ENCODE measurements around the gene TENM3. TPM values are rescaled to one million over a fixed set of nuclear protein-coding genes. Genes with fewer than 3 reads are reported as not detected.

TENM3 gene
- total and polyA plus RNA-seq, 10 of the 15 experiments (the other 5 are each of a cell fraction or from before 2014, with no cell fraction given): 0.01 to 1.7 (median 0.08) TPM; not detected in 2

GRCh38 chr4:182380771-182381181, 137.6 kb downstream of the TENM3 start (continued):
- TF ChIP-seq ZBTB4 (CRISPR knock-in tag; IDR thresholded peaks at IDR 0.05) (no peak), MYB (IDR thresholded peaks at IDR 0.05; ENCODE audit: borderline replicate concordance, low read depth, low read length) (no peak), PML (IDR thresholded peaks at IDR 0.05; ENCODE audit: low read length) (no peak)

GRCh38 chr4:182382941-182383340, 139.7 kb downstream of the TENM3 start:
- SMC1A ChIA-PET (ENCODE audit: uncharacterized antibody, unreplicated experiment): interaction anchor here (0.6 kb wide), 1 partner anchor 46 kb away, joined by 3 read pairs; no protein-coding TSS in a partner anchor
- Histone ChIP-seq H3K27me3 (replicated peaks in 1 of 2; ENCODE audit: control insufficient read depth in 2 of 2, insufficient read depth in 2 of 2, low read length in 1 of 2) (no peaks in the 10 kb centered on the region), H3K4me2 (ENCODE audit: control insufficient read depth, insufficient read depth) (no peak overlapping the region), H3K27ac (ENCODE audit: control insufficient read depth, insufficient read depth) (no peak overlapping the region), H2AFZ (ENCODE audit: control insufficient read depth, low read depth, low read length) (no peak overlapping the region), H3K9me3 (replicated peaks; ENCODE audit: control insufficient read depth, insufficient read depth, low read length) (no peaks in the 10 kb centered on the region), H3K36me3 (ENCODE audit: control insufficient read depth in 2 of 2, insufficient read depth in 2 of 2, low read length in 1 of 2) (no peaks in the 10 kb centered on the region), H3K9ac (ENCODE audit: control insufficient read depth, insufficient read depth, low read length) (no peak overlapping the region), H4K20me1 (ENCODE audit: control insufficient read depth, insufficient read depth) (no peaks in the 10 kb centered on the region), H3K4me1 (ENCODE audit: control insufficient read depth, insufficient read depth, low read length) (no peaks in the 10 kb centered on the region), H3K79me2 (ENCODE audit: control insufficient read depth, insufficient read depth, low read length) (no peaks in the 10 kb centered on the region), H3K4me3 (no peak overlapping the region)
- FAIRE-seq (no peak), DNase-seq (ENCODE audit: low read depth, low spot score) (no peak), ATAC-seq (no peak)
- RAD21 ChIA-PET (ENCODE audit: unreplicated experiment): no interaction called here
- in situ Hi-C loops (cut with MboI): no loop called here
- CTCF ChIA-PET: interaction anchor here (1.6 kb wide), 1 partner anchor 11 kb away, joined by 3 read pairs; no protein-coding TSS in a partner anchor
- no TSS peak for BruUV-seq (replicated peaks)
- WGBS (ENCODE audit: insufficient coverage, insufficient replicate concordance, low lambda C conversion rate, missing lambda C conversion rate): 11% methylated on average over 6 of the region's 6 CpGs
- intact Hi-C loops (cut with micrococcal nuclease; ENCODE audit: unreplicated experiment): no loop called here
- POLR2A ChIA-PET: no interaction called here
- TF ChIP-seq PML (IDR thresholded peaks at IDR 0.05; ENCODE audit: low read length): no peak
- no peak for TF ChIP-seq NFYA (IDR thresholded peaks at IDR 0.05; ENCODE audit: borderline replicate concordance, low read depth, low read length)
- TF ChIP-seq FOXM1 (IDR thresholded peaks at IDR 0.05; ENCODE audit: low read depth, low read length): no peak
- TF ChIP-seq RELB (IDR thresholded peaks at IDR 0.05; ENCODE audit: low read depth): no peak
- TF ChIP-seq ZNF24 (IDR thresholded peaks at IDR 0.05): no peak
- no peak for TF ChIP-seq SUPT20H (IDR thresholded peaks at IDR 0.05; ENCODE audit: borderline replicate concordance, control insufficient read depth, low read depth, low read length)
- no peak for TF ChIP-seq USF2 (IDR thresholded peaks at IDR 0.05; ENCODE audit: borderline replicate concordance, low read depth, low read length)
- no peak for TF ChIP-seq ZBTB11 (CRISPR knock-in tag; IDR thresholded peaks at IDR 0.05)

Measured in GM12878 (cell line).